ENCODE results near the gene GRIK5.
"Not testable (repeated sequence)": the region's sequence is repeated elsewhere in the genome, so short reads cannot be mapped to it uniquely, and the experiment has no call there.

GRIK5 gene

DNA sequence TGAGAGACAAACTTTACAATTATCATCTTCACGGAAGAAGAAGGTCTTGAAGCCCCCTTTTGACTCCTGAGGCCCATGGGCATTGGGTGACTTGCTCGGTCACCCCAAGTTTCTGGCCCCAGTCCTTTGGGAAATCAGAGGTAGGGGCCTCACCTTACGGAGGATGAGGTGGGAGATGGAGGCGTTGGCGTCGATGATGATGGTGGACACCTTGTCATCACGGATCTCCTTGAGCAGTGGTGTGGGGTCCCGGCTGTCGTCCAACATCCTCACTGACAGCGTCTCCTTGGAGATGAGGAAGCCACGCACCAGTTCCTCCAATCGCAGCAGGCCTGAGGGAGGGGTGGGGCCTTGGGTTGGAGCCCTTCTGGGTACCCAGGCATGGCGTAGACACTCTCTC is 10.8 kb downstream of the GRIK5 start:
- peaks cover 7% of the 10 kb centered on the region for H3K36me3 ChIP-seq (ENCODE audit: insufficient read depth, low read length)
- H3K9ac ChIP-seq (ENCODE audit: low read depth, low read length), result no peak overlapping the region
- no peaks in the 10 kb centered on the region for H3K9me3 ChIP-seq (ENCODE audit: control insufficient read depth, insufficient read depth, low read length)
- H3K4me1 ChIP-seq (ENCODE audit: insufficient read depth, low read length), result no peaks in the 10 kb centered on the region

DNA sequence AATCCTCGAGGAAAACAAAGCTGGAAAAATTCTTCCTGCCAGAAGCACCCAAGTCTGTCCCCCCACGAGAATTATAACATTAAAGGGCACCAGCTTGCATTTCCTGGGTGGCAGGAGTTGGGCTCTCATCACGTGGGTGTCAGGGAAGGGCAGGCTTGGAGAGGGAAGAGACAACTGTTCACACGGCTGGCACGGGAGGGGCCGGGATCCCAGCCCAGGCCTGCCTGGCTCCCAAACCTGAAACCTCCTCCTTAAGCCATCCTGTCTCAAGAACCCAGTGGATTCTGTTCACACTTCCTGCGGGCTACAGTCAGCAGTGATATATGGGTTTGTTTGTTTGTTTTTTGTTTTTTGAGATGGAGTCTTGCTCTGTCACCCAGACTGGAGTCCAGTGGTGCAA is 12.2 kb downstream of the GRIK5 start:
- H3K9ac ChIP-seq (ENCODE audit: low read depth, low read length), result no peak overlapping the region
- no peaks in the 10 kb centered on the region for H3K9me3 ChIP-seq (ENCODE audit: control insufficient read depth, insufficient read depth, low read length)
- H3K36me3 ChIP-seq (ENCODE audit: insufficient read depth, low read length), result peaks cover 7% of the 10 kb centered on the region
- no peaks in the 10 kb centered on the region for H3K4me1 ChIP-seq (ENCODE audit: insufficient read depth, low read length)

DNA sequence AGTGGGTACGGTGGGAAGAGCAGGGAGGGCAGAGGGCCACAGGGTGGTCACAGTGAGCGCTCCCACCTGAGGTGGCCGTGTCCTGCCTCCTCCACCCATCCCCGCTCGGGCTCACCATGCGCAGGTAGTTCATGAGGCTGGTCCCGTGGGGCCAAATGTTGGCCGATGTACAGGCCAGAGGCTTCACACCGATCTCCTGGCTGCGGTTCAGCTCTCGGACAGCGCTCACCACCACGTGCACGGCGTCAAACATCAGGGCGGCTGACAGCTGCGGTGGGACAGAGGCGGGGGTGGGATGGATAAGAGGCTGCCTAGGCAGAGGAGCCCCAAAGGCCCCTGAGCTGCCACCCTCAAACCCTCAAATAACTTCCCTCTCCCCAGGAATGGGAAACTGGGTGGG is 15.8 kb downstream of the GRIK5 start:
- H3K9me3 ChIP-seq (ENCODE audit: control insufficient read depth, insufficient read depth, low read length), result no peaks in the 10 kb centered on the region
- peaks cover 3% of the 10 kb centered on the region for H3K36me3 ChIP-seq (ENCODE audit: insufficient read depth, low read length)
- no peak overlapping the region for H3K9ac ChIP-seq (ENCODE audit: low read depth, low read length)
- H3K4me1 ChIP-seq (ENCODE audit: insufficient read depth, low read length), result no peaks in the 10 kb centered on the region

DNA sequence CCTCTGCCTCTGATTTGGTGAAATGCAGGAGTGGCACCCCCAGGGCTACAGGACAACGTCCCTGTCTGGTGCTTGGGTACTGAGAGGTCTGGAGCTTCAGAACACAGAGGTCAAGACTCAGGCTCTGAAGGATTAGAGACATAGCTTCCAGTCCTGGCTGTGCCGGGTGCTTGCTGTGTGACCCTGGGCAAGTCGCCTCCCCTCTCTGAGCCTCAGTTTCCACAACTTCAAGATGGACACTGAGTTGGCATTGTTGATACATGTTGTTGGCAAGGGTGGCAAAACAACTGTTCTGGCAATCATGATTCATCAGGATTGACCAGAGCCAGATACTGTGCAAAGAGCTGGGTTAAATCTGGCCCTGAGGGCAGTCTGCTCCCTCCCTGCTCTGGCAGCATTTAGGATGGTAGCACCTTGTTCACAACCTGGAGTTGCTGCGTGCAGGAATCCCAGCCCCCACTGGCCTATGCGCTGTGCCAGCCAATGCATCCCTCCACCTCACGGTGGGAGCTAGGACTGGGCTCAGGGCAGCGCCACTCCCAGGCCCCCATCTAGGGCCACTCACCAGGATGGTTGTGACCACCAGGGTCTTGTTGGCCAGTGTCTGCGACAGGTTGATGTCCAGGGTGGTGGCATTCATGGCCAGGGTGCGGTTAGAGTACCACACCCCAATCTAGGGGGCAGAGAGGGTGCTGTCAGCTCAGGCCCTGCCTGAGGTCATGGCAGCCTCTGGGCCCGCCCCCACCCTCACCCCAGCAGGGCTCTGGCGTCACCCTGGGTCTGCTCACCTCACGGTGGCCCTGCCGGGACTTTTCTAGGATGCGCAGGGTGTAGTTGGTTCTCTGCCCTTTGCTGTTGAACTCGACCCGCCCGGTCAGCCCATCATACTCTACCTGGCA is 16.7 kb downstream of the GRIK5 start:
- Histone ChIP-seq H3K9ac (ENCODE audit: low read depth, low read length) (no peak overlapping the region), H3K36me3 (ENCODE audit: insufficient read depth, low read length) (peaks cover 3% of the 10 kb centered on the region), H3K4me1 (ENCODE audit: insufficient read depth, low read length) (no peaks in the 10 kb centered on the region), H3K9me3 (ENCODE audit: control insufficient read depth, insufficient read depth, low read length) (no peaks in the 10 kb centered on the region)

DNA sequence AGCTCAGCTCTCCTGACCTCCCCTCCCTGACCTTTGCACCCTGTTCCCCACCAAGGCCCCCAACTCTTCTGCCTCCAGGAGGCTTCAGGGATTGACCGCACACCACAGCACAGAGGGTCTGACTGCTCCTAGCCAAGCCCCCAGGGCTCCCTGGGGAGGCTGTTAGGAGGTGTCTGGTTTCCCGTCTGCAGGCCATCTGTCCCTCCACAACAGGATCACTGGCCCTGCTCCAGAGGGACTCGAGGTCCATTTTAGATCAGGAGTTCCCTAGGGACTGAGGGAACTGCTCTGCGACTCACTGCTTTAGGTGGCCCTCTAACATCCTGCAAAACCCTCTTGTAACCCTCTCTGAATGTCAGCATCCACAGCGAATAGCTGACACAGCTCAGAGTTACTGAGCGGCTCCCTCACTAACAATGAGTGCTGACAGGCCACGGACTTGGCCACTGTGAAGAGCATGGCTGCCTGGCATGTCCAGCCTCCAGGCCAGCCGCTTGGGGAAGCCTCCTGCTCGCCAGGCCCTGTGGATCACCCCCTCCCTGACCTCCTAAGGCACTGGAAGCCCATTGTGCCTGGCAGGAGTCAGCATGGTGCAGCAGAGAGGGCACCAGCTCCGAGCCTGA is 17.7 kb downstream of the GRIK5 start:
- H3K9ac ChIP-seq (ENCODE audit: low read depth, low read length), result no peak overlapping the region
- peaks cover 3% of the 10 kb centered on the region for H3K36me3 ChIP-seq (ENCODE audit: insufficient read depth, low read length)
- no peaks in the 10 kb centered on the region for H3K9me3 ChIP-seq (ENCODE audit: control insufficient read depth, insufficient read depth, low read length)
- H3K4me1 ChIP-seq (ENCODE audit: insufficient read depth, low read length), result no peaks in the 10 kb centered on the region

DNA sequence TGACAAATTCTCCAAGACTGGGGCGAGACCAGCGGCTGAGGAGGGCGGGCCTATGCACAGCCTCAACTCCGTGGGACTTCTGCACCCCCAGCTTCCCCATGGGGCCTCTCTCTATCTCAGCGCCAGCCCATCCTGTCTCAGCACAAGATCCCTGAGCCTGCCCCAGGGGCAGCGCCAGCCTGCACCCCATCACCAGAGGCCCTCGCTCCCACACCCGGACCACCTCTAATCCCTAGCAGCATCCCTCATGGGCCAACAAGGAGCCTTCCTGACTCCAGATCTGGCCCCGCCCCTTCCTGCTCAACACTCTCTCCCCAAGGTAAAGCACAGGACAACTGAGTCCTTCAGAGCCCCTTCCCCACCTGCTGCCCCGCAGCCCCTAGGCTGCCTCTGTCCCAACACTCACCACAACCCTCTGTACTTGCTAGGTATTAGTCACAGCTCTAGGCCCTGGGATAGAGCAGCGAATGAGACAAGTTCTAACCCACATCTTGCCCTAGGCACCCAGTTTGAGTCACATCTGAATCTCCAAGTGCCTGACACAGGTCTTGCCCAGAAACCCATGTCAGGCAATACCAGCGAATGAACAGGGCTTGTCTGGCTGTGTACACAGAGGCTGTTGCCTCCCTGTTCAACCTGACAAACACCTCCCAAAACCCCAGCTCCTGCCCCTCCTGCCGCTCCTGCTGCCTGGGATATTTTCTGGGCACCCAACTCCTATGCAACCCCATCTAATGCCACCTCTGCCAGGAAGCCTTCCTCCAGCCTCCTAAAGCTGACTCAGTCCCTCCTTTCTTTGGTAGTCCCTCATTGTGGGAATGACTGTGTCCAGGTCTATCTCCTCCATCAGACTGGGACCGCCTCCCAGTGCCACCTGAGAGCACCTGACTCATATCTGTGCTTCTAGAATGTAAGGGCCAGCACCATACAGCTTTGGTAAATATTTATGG is 18.6 kb downstream of the GRIK5 start:
- Histone ChIP-seq H3K9ac (ENCODE audit: low read depth, low read length) (no peak overlapping the region), H3K4me1 (ENCODE audit: insufficient read depth, low read length) (no peaks in the 10 kb centered on the region), H3K9me3 (ENCODE audit: control insufficient read depth, insufficient read depth, low read length) (no peaks in the 10 kb centered on the region), H3K36me3 (ENCODE audit: insufficient read depth, low read length) (no peaks in the 10 kb centered on the region; the same call in 1 of the 2 replicates)

DNA sequence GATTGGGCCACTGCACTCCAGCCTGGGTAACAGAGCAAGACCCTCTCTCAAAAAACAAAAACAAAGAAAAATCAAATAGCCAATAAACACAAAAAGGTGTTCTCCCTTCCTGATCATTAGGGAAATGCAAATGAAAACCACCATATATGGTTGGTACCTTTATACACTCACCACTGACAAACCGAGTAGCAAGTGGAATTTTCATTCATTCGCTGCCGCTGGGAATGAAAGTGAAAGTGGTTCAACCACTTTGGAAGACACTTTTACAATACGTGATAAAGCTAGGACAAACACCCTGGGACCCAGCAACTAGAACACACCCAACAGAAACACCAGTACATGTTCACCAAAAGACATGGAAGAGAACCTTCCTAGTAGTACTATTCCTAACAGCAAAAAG is 21.0 kb downstream of the GRIK5 start:
- no peaks in the 10 kb centered on the region for H3K4me1 ChIP-seq (ENCODE audit: insufficient read depth, low read length)
- H3K36me3 ChIP-seq (ENCODE audit: insufficient read depth, low read length), result no peaks in the 10 kb centered on the region; the same call in none of the 2 replicates
- H3K9me3 ChIP-seq (ENCODE audit: control insufficient read depth, insufficient read depth, low read length), result no peaks in the 10 kb centered on the region
- no peak overlapping the region for H3K9ac ChIP-seq (ENCODE audit: low read depth, low read length)

DNA sequence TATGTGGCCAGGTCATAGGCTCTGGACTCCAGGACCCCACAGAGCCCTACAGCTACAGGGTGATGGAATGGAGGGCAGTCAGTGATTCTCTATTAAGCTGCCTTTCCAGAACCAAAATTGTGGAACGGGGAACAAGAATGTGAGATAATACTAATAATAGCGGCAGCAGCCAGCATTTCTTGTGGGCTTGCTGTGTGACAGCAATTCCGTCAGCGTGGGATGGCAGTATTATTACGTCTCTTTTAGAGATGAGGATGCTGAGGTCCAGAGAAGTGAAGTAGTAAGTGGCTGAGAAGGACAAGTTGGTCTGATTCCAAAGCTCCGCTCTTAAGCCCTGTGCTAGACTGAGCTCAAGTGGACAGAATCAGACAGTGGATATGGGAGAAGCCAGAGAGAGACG is 24.4 kb downstream of the GRIK5 start:
- no peaks in the 10 kb centered on the region for H3K9me3 ChIP-seq (ENCODE audit: control insufficient read depth, insufficient read depth, low read length)
- no peaks in the 10 kb centered on the region for H3K4me1 ChIP-seq (ENCODE audit: insufficient read depth, low read length)
- H3K36me3 ChIP-seq (ENCODE audit: insufficient read depth, low read length), result no peaks in the 10 kb centered on the region; the same call in 1 of the 2 replicates
- H3K9ac ChIP-seq (ENCODE audit: low read depth, low read length), result no peak overlapping the region

DNA sequence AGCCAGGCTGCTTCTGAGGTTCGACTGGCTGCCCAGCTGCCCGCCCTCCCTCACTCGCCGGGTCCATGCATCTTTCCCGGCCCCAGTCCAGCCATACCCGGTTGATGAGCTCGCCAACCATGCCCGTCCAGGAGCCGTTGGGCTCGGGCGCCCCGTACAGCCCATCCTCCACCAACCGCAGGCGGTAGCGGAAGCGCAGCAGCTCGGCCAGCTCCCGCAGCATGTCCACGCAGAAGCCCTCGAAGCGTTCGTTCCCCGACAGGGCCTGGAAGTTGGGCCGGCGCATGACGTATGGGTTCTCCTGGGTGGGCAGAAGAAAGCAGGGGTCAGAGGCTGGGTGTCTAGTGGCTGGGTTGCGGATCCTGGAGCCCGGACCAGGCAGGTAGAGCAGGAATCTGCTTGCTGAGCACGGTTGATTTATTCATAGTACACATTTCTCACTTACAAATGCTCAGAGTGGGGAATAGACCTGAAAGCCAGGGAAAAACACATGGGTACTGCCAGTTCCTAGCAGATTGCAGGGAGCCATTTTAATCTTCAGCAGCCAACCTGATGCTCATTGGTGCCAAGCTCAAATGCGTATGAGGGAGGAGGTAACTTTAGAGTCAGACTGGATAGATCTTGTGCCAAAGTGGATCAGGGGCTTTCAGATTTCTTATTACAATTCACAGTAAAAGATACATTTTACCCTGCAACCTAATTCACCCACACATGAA is 27.4 kb downstream of the GRIK5 start:
- Histone ChIP-seq H3K36me3 (ENCODE audit: insufficient read depth, low read length) (peaks cover 4% of the 10 kb centered on the region), H3K4me1 (ENCODE audit: insufficient read depth, low read length) (no peaks in the 10 kb centered on the region), H3K9me3 (ENCODE audit: control insufficient read depth, insufficient read depth, low read length) (no peaks in the 10 kb centered on the region), H3K9ac (ENCODE audit: low read depth, low read length) (no peak overlapping the region)

DNA sequence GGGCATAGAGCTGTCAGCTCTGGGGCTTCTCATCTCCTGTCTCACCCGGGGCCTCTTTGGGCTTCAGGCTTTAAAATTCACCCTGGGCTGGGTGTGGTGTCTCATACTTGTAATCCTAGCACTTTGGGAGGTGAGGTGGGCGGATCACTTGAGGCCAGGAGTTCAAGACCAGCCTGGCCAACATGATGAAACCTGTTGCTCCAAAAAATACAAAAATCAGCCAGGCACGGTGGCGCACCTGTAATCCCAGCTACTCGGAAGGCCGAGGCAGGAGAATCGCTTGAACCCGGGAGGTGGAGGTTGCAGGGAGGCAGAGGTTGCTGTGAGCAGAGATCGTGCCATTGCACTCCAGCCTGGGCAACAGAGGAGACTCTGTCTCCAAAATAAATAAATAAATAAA is 29.5 kb downstream of the GRIK5 start:
- H3K36me3 ChIP-seq (ENCODE audit: insufficient read depth, low read length); H3K4me1 ChIP-seq (ENCODE audit: insufficient read depth, low read length); H3K9ac ChIP-seq (ENCODE audit: low read depth, low read length); H3K9me3 ChIP-seq (ENCODE audit: control insufficient read depth, insufficient read depth, low read length): not testable (repeated sequence)

DNA sequence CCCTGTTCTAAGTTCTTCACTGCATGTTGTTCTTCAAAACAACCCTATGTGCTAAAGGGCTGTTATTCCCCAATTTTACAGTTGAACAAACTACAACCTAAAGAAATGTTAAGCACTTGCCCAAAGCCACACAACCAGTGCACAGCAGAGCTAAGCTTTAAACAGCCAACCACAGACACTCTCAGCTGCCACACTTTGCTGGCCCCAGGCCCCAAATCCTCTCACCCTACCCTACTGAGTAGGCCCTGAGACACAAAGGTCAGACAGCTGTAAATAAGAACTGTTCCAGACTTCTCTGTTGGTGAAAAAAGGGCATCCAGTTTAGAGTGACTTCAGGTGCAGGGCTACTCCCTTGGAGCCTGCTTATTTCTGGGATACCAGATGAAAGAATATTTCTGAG is 30.0 kb downstream of the GRIK5 start:
- H3K4me1 ChIP-seq (ENCODE audit: insufficient read depth, low read length), result no peaks in the 10 kb centered on the region
- peaks cover 4% of the 10 kb centered on the region; the same call in 1 of the 2 replicates for H3K36me3 ChIP-seq (ENCODE audit: insufficient read depth, low read length)
- H3K9me3 ChIP-seq (ENCODE audit: control insufficient read depth, insufficient read depth, low read length), result no peaks in the 10 kb centered on the region
- no peak overlapping the region for H3K9ac ChIP-seq (ENCODE audit: low read depth, low read length)

DNA sequence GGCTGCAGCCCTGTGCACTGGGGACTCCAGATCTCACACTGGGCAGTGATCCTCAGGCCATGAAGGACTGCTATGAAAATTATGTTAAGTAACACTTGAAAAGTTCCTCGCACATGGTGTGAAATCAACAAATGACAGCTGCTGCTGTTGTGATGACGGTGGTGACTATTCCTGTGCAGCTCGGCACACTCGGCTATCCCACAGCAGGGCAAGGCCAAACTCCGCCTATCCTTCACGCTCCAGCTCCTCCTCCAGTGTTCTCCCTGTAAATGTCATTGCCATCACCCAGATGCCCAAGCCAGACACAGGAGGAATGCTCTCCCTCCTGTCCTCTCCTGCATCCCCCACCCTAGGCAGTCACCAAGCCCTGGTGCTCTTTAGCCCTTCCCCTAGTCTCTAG is 31.3 kb downstream of the GRIK5 start:
- H3K9me3 ChIP-seq (ENCODE audit: control insufficient read depth, insufficient read depth, low read length), result no peaks in the 10 kb centered on the region
- no peak overlapping the region for H3K9ac ChIP-seq (ENCODE audit: low read depth, low read length)
- peaks cover 4% of the 10 kb centered on the region; the same call in 1 of the 2 replicates for H3K36me3 ChIP-seq (ENCODE audit: insufficient read depth, low read length)
- no peaks in the 10 kb centered on the region for H3K4me1 ChIP-seq (ENCODE audit: insufficient read depth, low read length)

DNA sequence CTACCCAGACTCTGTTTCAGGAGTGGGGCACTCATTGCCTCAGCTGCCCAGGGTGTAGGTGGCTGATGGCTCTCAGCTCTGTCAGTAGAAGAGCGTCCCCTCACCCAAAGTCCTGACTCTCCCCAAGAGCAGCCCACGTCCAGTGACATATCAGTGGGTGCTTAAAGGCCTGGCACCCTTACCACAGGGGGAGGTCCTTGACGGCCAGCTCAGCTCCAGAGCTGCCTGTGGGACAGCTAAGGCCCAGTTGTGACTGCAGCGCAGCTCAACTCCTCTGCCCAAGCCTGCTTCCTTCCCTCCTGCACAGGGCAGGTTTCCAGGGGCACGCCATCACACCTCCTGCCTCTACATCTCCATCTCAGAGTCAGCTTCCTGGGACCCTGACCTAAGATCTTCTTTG is 32.4 kb downstream of the GRIK5 start:
- Histone ChIP-seq H3K9me3 (ENCODE audit: control insufficient read depth, insufficient read depth, low read length) (no peaks in the 10 kb centered on the region), H3K4me1 (ENCODE audit: insufficient read depth, low read length) (0 out of 2 replicates have a peak, but pooled peaks cover 2% of the 10 kb centered on the region), H3K36me3 (ENCODE audit: insufficient read depth, low read length) (peaks cover 4% of the 10 kb centered on the region; the same call in 1 of the 2 replicates)

More for the DNA sequence above, 32.4 kb downstream of the GRIK5 start:
- H3K9ac ChIP-seq (ENCODE audit: low read depth, low read length), result no peak overlapping the region

Measured in ES-I3 (cell line).